ENCODE results near the gene CYP2J2.

DNA sequence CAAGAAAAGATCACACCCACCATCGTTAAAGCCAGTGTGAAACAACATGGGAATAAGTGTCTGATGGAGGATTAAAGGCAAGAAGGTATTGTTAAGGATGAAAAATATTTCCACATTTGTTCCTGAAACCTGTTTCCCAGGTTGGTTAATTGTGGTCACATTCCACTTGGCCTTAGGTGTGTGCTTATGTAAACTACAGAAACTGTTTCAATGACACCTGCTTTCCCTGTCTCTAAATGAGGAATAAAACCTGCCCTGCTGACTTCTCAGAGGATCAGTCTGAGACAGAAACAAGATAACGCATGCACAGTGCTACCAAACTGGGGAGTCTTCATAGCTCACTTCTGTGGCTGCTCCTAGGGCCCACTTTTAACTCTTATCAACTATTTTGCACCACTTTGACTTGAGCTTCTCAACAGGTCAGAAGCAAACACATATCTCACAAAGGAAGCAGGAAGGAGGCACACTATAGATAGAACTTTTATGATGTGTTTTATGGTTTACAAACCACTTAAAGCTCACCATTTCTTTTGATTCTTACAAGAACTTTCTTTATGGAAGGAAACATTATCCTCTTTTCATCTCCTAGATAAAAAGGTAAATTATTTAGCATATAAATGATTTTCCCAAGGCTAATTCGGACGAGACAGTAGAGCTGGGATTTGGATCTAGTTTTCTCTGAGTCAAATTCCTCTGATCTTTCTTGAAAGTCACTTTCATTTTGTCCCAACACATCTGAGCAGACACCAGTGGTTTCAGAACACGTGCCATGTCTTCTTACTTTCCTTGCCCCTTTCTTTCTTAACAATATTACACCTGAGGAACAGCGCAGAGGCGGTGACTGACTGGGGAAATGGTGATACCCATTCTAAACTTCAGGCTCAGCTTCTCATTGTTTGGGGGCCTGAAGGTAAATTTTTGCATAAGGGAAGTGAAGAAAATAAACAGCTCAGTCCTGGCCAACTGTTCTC, 33.4 kb downstream of the CYP2J2 start:
- TF ChIP-seq, protein P1, sequence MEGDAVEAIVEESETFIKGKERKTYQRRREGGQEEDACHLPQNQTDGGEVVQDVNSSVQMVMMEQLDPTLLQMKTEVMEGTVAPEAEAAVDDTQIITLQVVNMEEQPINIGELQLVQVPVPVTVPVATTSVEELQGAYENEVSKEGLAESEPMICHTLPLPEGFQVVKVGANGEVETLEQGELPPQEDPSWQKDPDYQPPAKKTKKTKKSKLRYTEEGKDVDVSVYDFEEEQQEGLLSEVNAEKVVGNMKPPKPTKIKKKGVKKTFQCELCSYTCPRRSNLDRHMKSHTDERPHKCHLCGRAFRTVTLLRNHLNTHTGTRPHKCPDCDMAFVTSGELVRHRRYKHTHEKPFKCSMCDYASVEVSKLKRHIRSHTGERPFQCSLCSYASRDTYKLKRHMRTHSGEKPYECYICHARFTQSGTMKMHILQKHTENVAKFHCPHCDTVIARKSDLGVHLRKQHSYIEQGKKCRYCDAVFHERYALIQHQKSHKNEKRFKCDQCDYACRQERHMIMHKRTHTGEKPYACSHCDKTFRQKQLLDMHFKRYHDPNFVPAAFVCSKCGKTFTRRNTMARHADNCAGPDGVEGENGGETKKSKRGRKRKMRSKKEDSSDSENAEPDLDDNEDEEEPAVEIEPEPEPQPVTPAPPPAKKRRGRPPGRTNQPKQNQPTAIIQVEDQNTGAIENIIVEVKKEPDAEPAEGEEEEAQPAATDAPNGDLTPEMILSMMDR (IDR thresholded peaks at IDR 0.05; ENCODE audit: insufficient read depth, low read depth, low read length), result no peak
- no peak for TF ChIP-seq EZH2 (IDR thresholded peaks at IDR 0.05; ENCODE audit: insufficient read depth, low read length)
